NOMO-1 treated with dmso at 0.1 percent for 144 hours (cell line): Measurements from ENCODE around the gene TPRX1.
"Not testable (repeated sequence)": the region's sequence is repeated elsewhere in the genome, so short reads cannot be mapped to it uniquely, and the experiment has no call there.

ENCODE experiments used
- DNase-seq: peaks from one replicate; lab custom pipeline; 2025; ENCODE audit not compliant: unreplicated experiment; lab: John Stamatoyannopoulos, UW

Gene TPRX1, protein sequence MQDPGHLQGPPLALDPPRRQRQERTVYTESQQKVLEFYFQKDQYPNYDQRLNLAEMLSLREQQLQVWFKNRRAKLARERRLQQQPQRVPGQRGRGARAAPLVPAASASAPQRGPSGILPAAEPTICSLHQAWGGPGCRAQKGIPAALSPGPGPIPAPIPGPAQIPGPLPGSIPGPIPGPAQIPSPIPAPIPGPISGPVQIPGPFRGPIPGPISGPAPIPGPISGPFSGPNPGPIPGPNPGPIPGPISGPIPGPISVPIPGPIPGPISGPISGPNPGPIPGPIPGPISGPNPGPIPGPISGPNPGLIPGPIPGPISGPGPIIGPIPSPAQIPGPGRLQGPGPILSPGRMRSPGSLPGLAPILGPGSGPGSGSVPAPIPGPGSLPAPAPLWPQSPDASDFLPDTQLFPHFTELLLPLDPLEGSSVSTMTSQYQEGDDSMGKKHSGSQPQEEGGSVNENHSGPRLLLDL

DNA sequence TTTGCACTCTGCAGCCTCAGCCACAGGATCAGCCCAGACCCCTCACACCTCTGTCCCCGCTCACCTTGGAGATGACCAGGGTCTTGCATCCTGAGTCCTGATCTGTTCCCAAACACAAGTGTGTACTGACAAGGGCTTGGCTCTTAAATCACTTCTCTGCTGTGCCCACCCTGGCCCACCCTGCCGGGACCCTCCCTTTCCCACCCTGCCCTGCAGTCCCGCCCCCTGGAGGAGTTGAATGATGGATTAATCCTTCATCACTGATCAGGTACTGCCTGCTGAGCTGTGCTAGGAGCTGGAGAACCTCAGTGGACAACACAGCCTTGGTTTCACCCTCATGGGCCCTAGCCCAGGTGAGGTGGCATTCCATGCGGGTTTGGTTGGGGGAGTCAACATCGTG, at the start of gene TPRX1:
Gene TPRX1 (minus strand): TSS at position 101 of the 400 bp plus-strand sequence. CDS start 12 bp downstream, at position 89.
- not testable (repeated sequence) for DNase-seq

DNA sequence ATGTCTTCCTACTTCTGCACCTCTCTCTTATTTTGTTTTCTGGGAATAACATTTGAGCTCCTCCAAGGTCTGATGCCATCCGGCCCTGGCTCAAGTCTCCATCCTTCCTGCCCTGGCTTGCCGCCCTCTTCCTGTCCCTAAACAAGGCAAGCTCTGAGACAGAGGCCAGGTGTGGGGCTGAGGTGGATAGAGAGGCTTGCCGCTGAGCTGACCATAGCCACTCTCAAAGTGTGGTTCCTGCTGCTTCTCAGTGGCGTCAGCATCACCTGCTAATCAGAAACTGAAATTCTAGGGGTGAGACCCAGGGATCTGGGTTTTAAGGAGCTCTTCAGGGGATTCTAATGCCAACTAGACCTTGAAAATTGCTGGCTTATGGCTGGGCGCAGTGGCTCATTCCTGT, 48.7 kb upstream of the TPRX1 start:
- no peak for DNase-seq

DNA sequence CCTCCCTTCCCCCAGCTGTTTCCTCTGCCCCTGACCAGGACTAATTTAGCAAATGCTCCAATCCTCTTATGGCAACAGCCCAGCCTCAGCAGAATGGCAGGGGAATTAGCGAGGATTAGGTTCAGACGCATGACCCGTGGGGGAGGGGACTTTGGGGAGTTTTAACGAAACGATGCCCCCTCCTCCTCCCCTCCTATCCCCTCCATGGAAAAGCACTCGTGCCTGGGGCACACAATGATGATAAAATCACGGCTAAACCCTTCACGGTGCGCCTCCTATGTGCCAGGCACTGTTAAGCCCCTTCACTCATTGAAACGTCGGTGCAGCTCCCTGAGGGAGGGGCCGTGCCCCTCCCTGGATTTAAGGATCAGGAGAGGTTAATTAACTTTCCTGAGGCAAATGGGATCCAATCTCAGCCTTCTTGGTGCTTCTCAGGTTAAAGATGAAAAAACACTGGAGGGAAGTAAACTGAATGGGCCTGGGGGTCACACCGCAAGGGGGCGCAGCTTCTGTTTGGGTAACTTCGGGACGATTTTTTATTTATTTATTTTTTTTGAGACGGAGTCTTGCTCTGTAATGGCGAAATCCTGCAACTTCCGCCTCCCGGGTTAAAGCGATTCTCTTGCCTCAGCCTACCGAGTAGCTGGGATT, 44.6 kb upstream of the TPRX1 start:
- DNase-seq, result no peak

DNA sequence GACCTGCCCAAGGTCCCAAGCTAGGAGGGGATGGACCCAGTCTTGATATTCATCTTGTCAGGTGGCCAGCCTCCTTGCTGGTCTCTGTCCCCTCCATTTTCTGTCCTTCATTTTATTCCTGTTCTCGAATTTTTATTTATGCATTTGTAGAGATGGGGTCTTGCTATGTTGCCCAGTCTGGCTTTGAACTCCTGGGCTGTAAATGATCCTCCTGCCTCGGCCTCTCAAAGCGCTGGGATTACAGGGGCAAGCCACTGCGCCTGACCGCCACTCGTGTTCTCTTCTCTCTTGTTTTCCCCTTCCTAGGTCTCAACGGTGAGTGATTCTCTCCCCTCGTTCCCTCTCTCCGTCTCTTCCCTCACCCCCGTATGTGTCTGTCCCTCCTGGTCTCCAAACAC, 44.1 kb upstream of the TPRX1 start:
- DNase-seq, result no peak

DNA sequence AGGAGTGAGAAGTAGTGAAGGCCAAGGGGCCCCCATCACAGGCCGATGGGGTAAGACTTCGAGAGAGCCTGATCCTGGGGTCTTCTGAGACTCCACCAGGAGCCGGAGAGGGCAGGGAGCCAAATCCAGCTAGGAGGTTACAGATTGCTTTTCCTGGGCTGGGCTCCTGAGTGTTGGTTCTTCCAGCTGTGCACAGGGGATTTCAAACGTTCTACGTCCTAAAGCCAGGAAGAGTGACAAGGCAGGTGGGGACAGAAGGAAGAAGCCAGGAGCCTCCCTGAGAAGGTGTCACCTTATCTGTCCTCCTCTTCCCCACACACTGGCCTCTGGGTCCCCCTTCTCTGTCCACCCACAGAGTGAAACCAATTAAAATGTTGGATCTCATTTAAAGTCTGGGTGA, 38.6 kb upstream of the TPRX1 start:
- DNase-seq, result no peak

GRCh38 chr19:47839913-47840312, 35.6 kb upstream of the TPRX1 start:
- DNase-seq, result no peak

DNA sequence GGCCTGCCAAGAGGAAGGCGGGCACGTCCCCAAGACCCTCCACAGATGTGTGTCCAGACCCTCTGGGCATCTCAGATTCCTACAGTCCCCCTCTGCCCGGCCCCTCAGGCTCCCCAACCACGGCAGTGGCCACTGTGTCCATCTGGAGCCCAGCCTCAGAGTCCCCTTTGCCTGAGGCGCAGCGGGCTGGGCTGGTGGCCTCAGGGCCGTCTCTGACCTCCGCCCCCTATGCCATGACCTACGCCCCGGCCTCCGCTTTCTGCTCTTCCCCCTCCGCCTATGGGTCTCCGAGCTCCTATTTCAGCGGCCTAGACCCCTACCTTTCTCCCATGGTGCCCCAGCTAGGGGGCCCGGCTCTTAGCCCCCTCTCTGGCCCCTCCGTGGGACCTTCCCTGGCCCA, 35.1 kb upstream of the TPRX1 start:
- DNase-seq, result no peak

GRCh38 chr19:47836038-47836437, 31.7 kb upstream of the TPRX1 start:
- no peak for DNase-seq

DNA sequence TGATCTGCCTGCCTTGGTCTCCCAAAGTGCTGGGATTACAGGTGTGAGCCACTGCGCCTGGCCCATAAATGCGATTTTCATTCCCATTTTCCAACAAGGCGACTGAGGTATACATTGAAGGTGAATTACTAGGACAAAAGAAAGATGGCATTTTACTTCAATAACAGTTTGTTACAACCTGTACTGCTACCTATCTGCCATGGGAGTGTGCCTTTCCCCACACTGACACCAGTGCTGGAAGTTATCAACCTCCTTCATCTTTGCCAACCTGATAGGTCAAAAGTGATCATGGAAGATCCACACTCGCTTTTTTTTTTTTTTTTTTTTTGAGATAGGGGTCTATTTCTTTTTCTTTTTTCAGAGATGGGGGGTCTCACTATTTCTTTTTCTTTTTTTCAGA, 28.4 kb upstream of the TPRX1 start:
- no peak for DNase-seq

GRCh38 chr19:47826800-47827199, 22.4 kb upstream of the TPRX1 start:
- DNase-seq, result no peak

- no peak for DNase-seq
Observed at GRCh38 chr19:47824396-47824795, 20.0 kb upstream of the TPRX1 start.

DNA sequence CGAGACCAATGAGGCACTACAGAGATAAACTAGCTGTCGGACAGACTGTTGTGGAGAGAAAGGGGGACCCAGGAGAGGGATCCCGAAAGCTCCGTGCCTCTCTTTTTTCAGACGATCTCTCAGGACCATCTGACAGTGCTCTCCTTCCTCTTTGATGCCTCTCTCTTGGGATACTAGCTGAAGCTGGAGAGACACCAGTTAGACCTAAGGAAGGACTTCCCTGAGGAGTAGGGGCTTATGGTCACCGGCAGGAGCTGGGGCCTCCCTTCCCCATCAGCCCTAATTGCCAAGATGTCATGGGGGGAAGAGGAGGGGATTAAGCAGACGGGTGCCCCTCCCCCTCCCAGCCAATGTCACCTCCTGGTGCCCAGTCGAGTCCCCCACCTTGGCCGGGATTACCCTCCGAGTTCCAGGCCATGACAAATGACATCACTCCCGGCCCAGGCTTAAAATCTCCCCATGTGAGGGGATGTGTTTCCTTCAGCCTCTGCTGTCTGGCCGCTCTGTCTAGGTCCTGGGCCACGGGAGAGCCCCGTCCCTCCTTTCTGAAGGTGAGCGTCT, 17.2 kb upstream of the TPRX1 start, which contains the start of gene CRX:
Gene CRX (plus strand): TSS at position 478 of the 561 bp plus-strand sequence. CDS start 12,507 bp downstream, outside the sequence.
- DNase-seq, result no peak

DNA sequence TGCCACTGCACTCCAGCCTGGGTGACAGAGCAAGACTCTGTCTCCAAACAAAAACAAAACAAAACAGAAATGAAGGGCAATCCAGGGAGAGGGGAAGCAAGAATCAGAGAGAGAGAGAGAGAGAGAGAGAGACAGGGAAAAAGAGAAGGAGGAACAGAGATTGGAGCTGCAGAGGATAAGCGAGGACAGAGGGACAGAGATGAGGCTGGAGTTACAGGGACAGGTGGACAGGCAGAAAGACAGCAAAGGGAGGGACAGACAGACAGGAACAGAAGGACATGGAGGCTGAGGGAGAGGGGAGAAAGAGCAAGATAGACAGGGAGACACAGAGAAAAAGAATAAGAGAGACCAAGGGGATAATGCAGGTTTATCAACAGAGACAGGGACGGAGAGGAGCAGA, 16.1 kb upstream of the TPRX1 start:
- DNase-seq, result no peak

GRCh38 chr19:47819858-47820257, 15.5 kb upstream of the TPRX1 start:
- DNase-seq, result no peak

- DNase-seq, result not testable (repeated sequence)
Observed at GRCh38 chr19:47818221-47818620, 13.9 kb upstream of the TPRX1 start.

DNA sequence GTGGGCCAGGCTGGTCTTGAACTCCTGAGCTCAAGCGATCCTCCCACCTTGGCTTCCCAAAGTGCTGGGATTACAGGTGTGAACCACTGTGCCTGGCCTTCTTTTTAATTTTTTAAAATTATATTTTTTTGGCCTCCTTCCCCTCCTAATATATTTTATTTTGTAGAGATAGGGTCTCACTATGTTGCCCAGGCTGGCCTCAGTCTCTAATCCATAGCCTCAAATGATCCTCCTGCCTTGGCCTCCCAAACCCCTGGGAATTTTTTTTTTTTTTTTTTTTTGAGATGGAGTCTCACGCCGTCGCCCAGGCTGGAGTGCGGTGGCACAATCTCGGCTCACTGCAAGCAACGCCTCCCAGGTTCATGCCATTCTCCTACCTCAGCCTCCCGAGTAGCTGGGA, 11.9 kb upstream of the TPRX1 start:
- not testable (repeated sequence) for DNase-seq

DNA sequence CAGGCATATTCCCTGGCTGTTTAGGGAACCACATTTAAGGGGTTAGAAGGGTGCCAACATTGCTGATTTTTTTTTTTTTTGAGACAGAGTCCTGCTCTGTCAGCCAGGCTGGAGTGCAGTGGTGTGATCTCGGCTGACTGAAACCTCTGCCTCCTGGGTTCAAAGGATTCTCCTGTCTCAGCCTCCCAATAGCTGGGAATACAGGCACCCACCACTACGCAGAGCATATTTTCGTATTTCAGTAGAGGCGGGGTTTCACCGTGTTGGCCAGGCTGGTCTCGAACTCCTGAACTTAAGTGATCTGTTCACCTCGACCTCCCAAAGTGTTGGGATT, 9.6 kb upstream of the TPRX1 start:
- no peak for DNase-seq

GRCh38 chr19:47813304-47813994, 9.1 kb upstream of the TPRX1 start:
- DNase-seq, result peak; percentile 16

DNA sequence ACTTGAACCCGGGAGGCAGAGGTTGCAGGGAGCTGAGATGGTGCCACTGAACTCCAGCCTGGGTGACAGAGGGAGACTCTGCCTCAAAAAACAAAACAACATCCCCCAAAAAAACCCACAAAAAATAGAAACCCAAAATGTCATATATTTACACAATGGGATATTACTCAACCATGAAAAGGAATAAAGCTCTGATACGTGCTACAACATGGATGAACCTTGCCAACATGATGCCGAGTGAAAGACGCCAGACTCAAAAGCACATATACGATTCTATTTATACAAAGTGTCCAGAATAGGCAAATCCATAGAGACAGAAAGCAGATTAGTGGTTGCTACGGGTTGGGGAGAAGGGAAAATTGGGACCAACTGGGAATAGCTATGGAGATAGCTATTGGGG, 2.1 kb upstream of the TPRX1 start:
- no peak for DNase-seq

DNA sequence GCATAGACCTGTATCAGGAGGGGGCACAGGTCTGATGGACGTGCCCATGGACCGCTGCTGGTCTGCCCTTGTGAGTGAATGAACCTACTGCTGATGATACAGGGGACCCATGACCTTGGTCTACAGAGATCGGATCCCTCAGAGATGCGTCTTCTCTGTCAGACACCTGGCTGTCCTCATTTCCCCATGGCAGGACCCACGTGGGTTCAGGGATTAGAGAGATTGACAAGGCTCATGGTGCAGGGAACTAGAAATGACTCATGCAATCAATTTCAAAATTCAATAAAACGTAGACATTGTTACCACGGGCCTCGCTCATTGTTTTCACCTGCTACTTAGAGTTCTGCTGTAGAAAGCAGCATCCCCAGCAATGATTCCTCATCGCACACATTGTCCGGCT, 962 bp upstream of the TPRX1 start:
- DNase-seq, result no peak

DNA sequence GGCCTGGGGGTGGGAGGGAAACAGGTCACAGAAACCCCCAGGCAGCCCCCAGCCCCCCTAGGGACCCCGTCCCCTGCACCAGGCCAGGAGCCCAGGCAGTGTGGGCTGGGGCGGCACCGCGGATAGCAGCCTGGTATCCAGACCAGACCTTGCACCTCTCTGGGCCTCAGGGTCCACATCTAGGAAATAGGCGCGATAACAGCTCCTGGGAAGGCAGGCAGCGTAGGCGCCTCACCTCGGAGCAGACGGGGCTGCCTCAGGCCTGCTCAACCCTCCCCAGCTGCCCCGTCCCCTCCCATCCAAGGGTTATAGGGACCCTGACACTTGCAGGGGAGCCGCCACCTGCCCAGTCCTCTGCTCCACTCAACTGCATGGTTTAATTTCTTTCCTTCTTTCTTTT, 680 bp downstream of the TPRX1 start:
- DNase-seq, result not testable (repeated sequence)

GRCh38 chr19:47803148-47803547, 1.2 kb downstream of the TPRX1 start:
- DNase-seq, result not testable (repeated sequence)
